IMR-90 (cell line): Measurements from ENCODE around the gene CAPN3. TPM values are rescaled to one million over a fixed set of nuclear protein-coding genes. Genes with fewer than 3 reads are reported as not detected.

ENCODE experiments used
- ATAC-seq: fragments of 200-7000 bp; cut with Tn5 transposase; 2 replicates; pipeline ENCODE4 v1.9.1; 2020; ENCODE audit warnings: low read depth, mild to moderate bottlenecking, moderate library complexity
- BruUV-seq: library from RNA; stranded (reverse); fragments of 400-500 nt; replicated peaks from 2 replicates; lab custom pipeline; 2021; lab: Mats Ljungman, UMichigan
- CTCF ChIA-PET: fragments of 300-600 bp; formaldehyde crosslinking; extraction: SDS; loops from one replicate; lab custom pipeline; 2021; ENCODE audit warnings: antibody characterized with exemption; lab: Yijun Ruan, JAX
- POLR2A ChIA-PET: fragments of 300-600 bp; sonication (Branson Sonifier 250); formaldehyde crosslinking; loops from one replicate; lab custom pipeline; 2022; ENCODE audit warnings: antibody characterized with exemption; ENCODE audit not compliant: unreplicated experiment; lab: Charles Lee
- DNase-seq: peaks from one replicate; pipeline ENCODE4 v3.0.0; 2013
- H2AFZ ChIP-seq: replicated peaks from 2 replicates; pipeline ENCODE3; 2013; ENCODE audit warnings: low read length, mild to moderate bottlenecking; ENCODE audit not compliant: poor library complexity
- H2AK5ac ChIP-seq: 2 replicates; pipeline ENCODE4 v1.6.1; 2013; ENCODE audit warnings: low read depth, low read length, inconsistent platforms
- H2AK9ac ChIP-seq: replicated peaks from 2 replicates; pipeline ENCODE3; 2013; ENCODE audit warnings: mild to moderate bottlenecking, low read depth, low read length, moderate library complexity; ENCODE audit not compliant: poor library complexity
- H2BK120ac ChIP-seq: 2 replicates; pipeline ENCODE4 v1.6.1; 2013; ENCODE audit warnings: low read depth, low read length, inconsistent platforms
- H2BK15ac ChIP-seq: 3 replicates; pipeline ENCODE4 v1.6.1; 2013; ENCODE audit warnings: low read depth, low read length, inconsistent platforms
- H2BK20ac ChIP-seq: 2 replicates; pipeline ENCODE4 v1.6.1; 2013; ENCODE audit warnings: low read depth, mild to moderate bottlenecking, inconsistent platforms, low read length, moderate library complexity
- H2BK5ac ChIP-seq: 2 replicates; pipeline ENCODE4 v1.6.1; 2013; ENCODE audit warnings: mild to moderate bottlenecking, low read depth, low read length, inconsistent platforms; ENCODE audit not compliant: poor library complexity, severe bottlenecking
- H3K14ac ChIP-seq: replicated peaks from 2 replicates; pipeline ENCODE4 v1.6.1; 2013; ENCODE audit warnings: low read depth, low read length, inconsistent platforms
- H3K18ac ChIP-seq: 2 replicates; pipeline ENCODE4 v1.6.1; 2013; ENCODE audit warnings: low read depth, low read length, control low read depth
- H3K23ac ChIP-seq: 2 replicates; pipeline ENCODE4 v1.6.1; 2013; ENCODE audit warnings: low read depth, low read length, inconsistent platforms
- H3K27ac ChIP-seq: 2 replicates; pipeline ENCODE4 v1.5.1; 2013; ENCODE audit warnings: mild to moderate bottlenecking, control low read depth, low read length; ENCODE audit not compliant: insufficient read depth
- H3K27me3 ChIP-seq: 2 replicates; pipeline ENCODE4 v1.6.1; 2013; ENCODE audit warnings: low read length; ENCODE audit not compliant: control insufficient read depth, insufficient read depth
- H3K36me3 ChIP-seq: 2 replicates; pipeline ENCODE4 v1.6.1; 2013; ENCODE audit warnings: low read length, mixed read lengths; ENCODE audit not compliant: control insufficient read depth, insufficient read depth
- H3K4ac ChIP-seq: 2 replicates; pipeline ENCODE4 v1.6.1; 2013; ENCODE audit warnings: low read depth, low read length, inconsistent platforms
- H3K4me1 ChIP-seq: 2 replicates; pipeline ENCODE4 v1.6.1; 2013; ENCODE audit warnings: low read length, mixed read lengths; ENCODE audit not compliant: control insufficient read depth, insufficient read depth
- H3K4me2 ChIP-seq: 2 replicates; pipeline ENCODE4 v1.6.1; 2013; ENCODE audit warnings: low read depth, mild to moderate bottlenecking, control low read depth, low read length, moderate library complexity
- H3K4me3 ChIP-seq: 2 replicates; pipeline ENCODE4 v1.5.1; 2013; ENCODE audit warnings: low read depth, mild to moderate bottlenecking, control low read depth, low read length, moderate library complexity; ENCODE audit not compliant: insufficient read depth
- H3K56ac ChIP-seq: 2 replicates; pipeline ENCODE4 v1.6.1; 2013; ENCODE audit warnings: low read length, inconsistent platforms; ENCODE audit not compliant: insufficient read depth; ENCODE audit errors: extremely low read depth
- H3K79me1 ChIP-seq, 2 experiments: 2 replicates each; pipeline ENCODE4 v1.6.1; 2013; ENCODE audit warnings: low read length in 2 of 2, inconsistent platforms in 1 of 2, low read depth in 1 of 2
- H3K9ac ChIP-seq: 2 replicates; pipeline ENCODE4 v1.6.1; 2013; ENCODE audit warnings: low read depth, low read length, control low read depth
- H3K9me1 ChIP-seq: 2 replicates; pipeline ENCODE4 v1.6.1; 2013; ENCODE audit warnings: low read length, inconsistent platforms; ENCODE audit not compliant: insufficient read depth
- H3K9me3 ChIP-seq: 2 replicates; pipeline ENCODE4 v1.6.1; 2013; ENCODE audit warnings: low read length; ENCODE audit not compliant: control insufficient read depth, insufficient read depth
- H4K20me1 ChIP-seq: 2 replicates; pipeline ENCODE4 v1.6.1; 2013; ENCODE audit warnings: low read length, inconsistent platforms; ENCODE audit not compliant: insufficient read depth
- H4K5ac ChIP-seq: 2 replicates; pipeline ENCODE4 v1.6.1; 2013; ENCODE audit warnings: mild to moderate bottlenecking, low read depth, low read length, control low read depth
- H4K8ac ChIP-seq, 2 experiments: 2 replicates each; pipeline ENCODE4 v1.6.1; 2013; ENCODE audit warnings: low read depth in 2 of 2, low read length in 2 of 2, control low read depth in 1 of 2, inconsistent platforms in 1 of 2
- H4K91ac ChIP-seq: 2 replicates; pipeline ENCODE4 v1.6.1; 2013; ENCODE audit warnings: low read depth, low read length, inconsistent platforms; ENCODE audit not compliant: insufficient read depth
- CEBPB ChIP-seq: IDR thresholded peaks from 2 replicates; pipeline ENCODE4 v1.6.1; 2012; ENCODE audit warnings: low read depth, low read length, improper control_type of control experiment
- MAFK ChIP-seq: IDR thresholded peaks from 2 replicates; pipeline ENCODE4 v1.6.1; 2012; ENCODE audit warnings: low read depth, low read length, improper control_type of control experiment
- MAZ ChIP-seq: IDR thresholded peaks from 2 replicates; pipeline ENCODE4 v1.6.1; 2012; ENCODE audit warnings: low read depth, mild to moderate bottlenecking, low read length, improper control_type of control experiment, moderate library complexity, borderline replicate concordance
- WGBS, 2 experiments: methylation state at CpG; one replicate each; pipeline versions ENCODE4 v1.1.5 to v1.1.7; 2013; ENCODE audit warnings: missing lambda C conversion rate in 2 of 2; ENCODE audit not compliant: insufficient read length in 1 of 2; ENCODE audit errors: extremely low coverage in 2 of 2; 5-methylcytosine and 5-hydroxymethylcytosine counted together
- dilution Hi-C: fragments of 300-500 bp; cut with HindIII; formaldehyde crosslinking; loops from one replicate; pipeline ENCODE4 v1.14.3; 2018; ENCODE audit warnings: low sequenced_read_pairs; ENCODE audit not compliant: unreplicated experiment
- in situ Hi-C: fragments of 300-500 bp; cut with MboI; formaldehyde crosslinking; loops from 3 replicates; pipeline ENCODE4 v1.14.3; 2019; ENCODE audit warnings: low sequenced_read_pairs, inconsistent platforms, mixed read lengths
- intact Hi-C: fragments of 100-400 bp; cut with micrococcal nuclease; formaldehyde crosslinking; loops from 2 replicates; pipeline ENCODE4 v1.10.0; 2022
- polyA plus RNA-seq, 3 experiments: library from polyadenylated mRNA; depleted of rRNA; stranded (reverse); fragments of >200 nt; gene quantifications; 2 replicates each; pipeline ENCODE4 v1.2.3, GENCODE V29; 2012; ENCODE audit warnings: low replicate concordance in 1 of 3
- total RNA-seq: library from RNA; depleted of rRNA; stranded (reverse); fragments of >200 nt; gene quantifications from 2 replicates; pipeline ENCODE4 v1.2.3, GENCODE V29; 2012

Gene CAPN3
- total and polyA plus RNA-seq, 2 of the 4 experiments (the other 2 are of a cell fraction) = 1.1 to 1.4 TPM

DNA sequence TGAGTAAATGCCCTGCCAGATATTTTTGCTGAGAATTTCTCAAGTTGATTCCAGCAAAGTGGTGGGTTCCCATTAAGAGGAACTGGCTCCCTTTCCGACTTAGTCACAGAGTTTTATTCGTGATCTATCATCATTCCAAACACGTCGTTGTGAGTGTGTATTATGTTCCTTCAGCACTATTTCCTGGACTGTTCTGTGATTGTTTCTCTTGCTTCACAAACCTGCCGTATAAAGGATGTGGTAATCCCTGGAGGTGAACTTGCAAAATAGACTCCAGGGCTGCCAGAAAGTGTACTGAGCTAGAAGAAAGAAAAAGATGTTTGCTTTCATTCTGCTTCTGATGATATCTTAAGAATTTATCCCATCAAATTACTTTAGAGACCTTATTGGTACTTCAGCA, 14.5 kb upstream of the CAPN3 start:
- no peaks in the 10 kb centered on the region for H3K27me3 ChIP-seq
- H3K4me1 ChIP-seq = peaks cover 11% of the 10 kb centered on the region
- dilution Hi-C loops (no loop called here), intact Hi-C loops (no loop called here), in situ Hi-C loops (no loop called here)
- no peak overlapping the region for H3K23ac ChIP-seq
- ChIA-PET CTCF (no interaction called here), POLR2A (no interaction called here)
- peak overlapping the region; percentile 22; the same call in 1 of the 2 replicates for H3K4me2 ChIP-seq
- no peak overlapping the region for H3K56ac ChIP-seq
- no peak overlapping the region for H3K18ac ChIP-seq
- no CpG with 5 or more reads among the region's 5 CpGs for WGBS, 2 experiments
- 0 out of 4 replicates have a peak, but pooled peaks cover 0 to 5% of the 10 kb centered on the region in 2 experiments for H3K79me1 ChIP-seq
- H3K27ac ChIP-seq = no peak overlapping the region
- no peak overlapping the region for H2AFZ ChIP-seq
- H3K36me3 ChIP-seq = no peaks in the 10 kb centered on the region
- no peak overlapping the region for H3K14ac ChIP-seq
- H4K91ac ChIP-seq = no peak overlapping the region
- no peak overlapping the region for H2AK9ac ChIP-seq
- H2AK5ac ChIP-seq = no peak overlapping the region
- H4K8ac ChIP-seq = no peak overlapping the region
- no peak overlapping the region for H2BK5ac ChIP-seq
- no peak overlapping the region for H3K9ac ChIP-seq
- peak; percentile 83 for DNase-seq
- H3K4ac ChIP-seq = no peak overlapping the region
- H4K5ac ChIP-seq = no peak overlapping the region
- H2BK120ac ChIP-seq = no peak overlapping the region
- H3K9me3 ChIP-seq = no peaks in the 10 kb centered on the region
- BruUV-seq = no TSS peak
- peaks cover 11% of the 10 kb centered on the region for H3K9me1 ChIP-seq
- no peak overlapping the region for H3K4me3 ChIP-seq
- 0 out of 2 replicates have a peak, but pooled peaks have one; percentile 18 for ATAC-seq
- H2BK20ac ChIP-seq = no peak overlapping the region
- H4K20me1 ChIP-seq = no peaks in the 10 kb centered on the region
- no peak overlapping the region for H2BK15ac ChIP-seq
- peak; percentile 91 for TF ChIP-seq CEBPB
- no peak for TF ChIP-seq MAZ
- TF ChIP-seq MAFK = 0 out of 2 replicates have a peak, but pooled peaks have one; percentile 6
